AG08396 (cell line): Measurements from ENCODE around the gene GRIK3.
"Not testable (repeated sequence)": the region's sequence is repeated elsewhere in the genome, so short reads cannot be mapped to it uniquely, and the experiment has no call there.

ENCODE experiments used
- DNase-seq: peaks from one replicate; pipeline ENCODE4 v3.0.0; 2012; ENCODE audit warnings: low spot score, mixed read lengths

The GRIK3 gene

DNA sequence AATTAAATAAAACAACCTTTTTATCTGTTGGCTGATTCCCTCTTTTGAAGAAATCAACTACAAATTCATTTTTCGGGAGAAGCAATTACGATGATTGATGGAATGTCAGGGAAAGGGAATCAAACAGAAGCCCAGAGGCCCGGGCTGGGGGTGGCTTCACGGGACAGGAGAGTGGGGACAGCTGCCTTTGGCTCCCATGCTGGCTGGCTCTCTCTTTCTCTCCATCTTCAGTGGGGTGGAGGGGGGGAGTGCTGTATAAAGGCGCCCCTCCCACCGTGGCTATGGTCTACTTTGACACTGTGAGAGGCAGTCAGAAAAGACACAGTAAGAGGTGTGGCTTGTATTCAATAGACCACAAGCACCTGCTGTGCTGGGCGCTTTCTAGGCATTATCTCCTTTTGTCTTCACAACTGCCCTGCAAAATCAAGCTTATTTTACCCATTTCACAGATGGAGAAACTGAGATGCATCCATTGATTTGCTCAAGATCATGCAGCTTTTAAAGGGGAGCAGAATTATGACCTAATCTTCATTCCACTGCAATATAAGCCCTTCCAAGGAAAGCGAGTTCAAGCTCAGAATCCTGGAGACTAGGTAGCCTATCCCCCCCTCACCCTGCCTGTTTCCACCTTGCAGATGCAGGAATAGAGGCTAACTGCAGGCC is 92.9 kb downstream of the GRIK3 start:
- no peak for DNase-seq

DNA sequence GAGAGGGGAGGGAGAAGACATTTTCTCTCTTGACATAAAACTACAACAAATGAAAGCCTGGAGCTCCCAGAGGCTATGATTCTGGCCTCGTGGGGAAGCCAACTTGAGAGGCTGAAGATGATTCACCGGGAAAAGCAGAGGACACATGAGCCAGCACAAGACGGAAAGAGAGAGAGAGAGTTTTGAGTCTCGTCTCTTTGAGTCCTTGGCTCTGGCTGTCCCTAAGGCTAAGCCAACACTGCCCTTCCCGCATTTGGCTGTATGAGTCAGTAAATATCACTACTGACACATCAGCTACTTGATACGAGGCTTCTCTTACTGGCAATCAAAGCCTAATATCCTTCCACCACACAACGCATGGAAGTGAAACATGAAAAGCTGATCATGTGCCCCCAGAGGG is 95.5 kb downstream of the GRIK3 start:
- DNase-seq, result no peak

DNA sequence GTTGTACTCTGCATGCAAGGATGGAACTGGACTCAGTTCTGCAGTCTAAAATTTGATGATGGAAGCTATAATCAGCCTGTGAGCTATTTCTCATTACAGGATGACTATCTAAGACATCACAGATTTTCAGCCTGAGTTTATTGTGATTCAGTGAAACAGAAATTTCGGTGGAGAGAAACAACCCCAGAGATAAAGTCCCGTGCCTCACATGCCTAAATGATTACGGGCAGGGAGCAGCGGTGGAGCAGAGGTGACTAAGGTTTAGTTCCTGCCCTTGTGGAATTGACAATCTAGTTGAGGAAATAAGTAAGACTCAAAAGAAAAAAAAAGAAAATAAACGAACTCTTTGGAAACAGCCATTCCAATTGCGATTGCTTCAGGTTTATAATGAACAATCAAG is 96.9 kb downstream of the GRIK3 start:
- no peak for DNase-seq

DNA sequence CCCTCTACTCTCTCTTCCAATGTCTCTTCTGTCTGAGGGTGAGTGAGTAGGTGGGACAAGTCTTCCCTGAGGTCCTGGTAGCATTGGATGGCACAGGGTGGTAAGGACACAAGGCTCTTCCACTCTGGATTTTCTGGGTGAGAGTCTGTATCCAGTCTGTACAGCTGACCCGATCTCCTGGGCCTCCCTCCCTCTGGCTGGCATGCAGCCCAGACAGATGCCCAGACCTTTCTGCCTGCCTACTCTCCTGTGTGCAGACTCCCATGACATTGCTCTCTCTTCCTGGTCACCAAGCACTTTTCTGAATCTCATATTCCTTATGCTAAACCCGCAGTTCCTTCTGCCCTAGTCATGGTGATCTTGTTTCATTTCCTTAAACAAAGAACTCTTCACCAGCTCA is 100.3 kb downstream of the GRIK3 start:
- no peak for DNase-seq

DNA sequence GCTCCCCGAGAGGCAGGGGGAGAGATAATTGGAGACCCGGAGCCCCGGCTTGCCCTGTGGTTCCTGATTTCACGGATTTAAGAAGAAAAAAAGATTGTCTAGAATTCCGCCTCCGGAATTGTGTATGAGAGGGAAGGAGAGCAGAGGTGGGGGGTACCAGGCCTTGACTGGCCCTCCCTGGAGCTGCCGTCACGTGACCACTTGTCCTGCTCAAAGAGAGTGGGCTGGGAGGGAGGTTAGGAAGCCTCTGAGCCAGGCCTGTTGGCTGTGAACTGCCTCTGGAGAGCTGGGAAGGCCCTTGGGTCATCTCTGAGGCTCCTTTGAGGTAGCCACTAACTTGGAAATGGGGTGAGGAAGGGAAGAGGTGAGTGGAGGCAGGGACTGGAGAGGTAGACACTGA is 106.5 kb downstream of the GRIK3 start:
- no peak for DNase-seq

DNA sequence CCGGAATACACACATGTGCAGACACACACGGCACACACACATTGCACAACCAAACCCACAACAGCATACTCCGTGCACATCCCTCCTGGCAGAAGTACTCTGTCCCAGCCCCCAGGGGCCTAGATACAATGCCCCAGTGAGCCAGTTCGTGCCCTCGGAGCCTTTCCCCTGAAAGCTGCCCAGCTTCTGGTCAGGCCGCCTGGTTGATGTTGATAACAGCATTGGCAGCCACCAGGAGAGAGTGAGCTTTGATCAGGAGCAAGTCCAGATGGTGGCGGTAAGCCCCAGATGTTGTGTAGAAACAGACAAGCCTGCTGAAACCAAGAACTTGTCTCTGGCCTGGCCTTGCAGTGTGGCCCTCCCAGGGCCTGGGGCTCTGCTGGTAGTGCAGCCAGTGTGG is 109.1 kb downstream of the GRIK3 start:
- DNase-seq, result no peak

DNA sequence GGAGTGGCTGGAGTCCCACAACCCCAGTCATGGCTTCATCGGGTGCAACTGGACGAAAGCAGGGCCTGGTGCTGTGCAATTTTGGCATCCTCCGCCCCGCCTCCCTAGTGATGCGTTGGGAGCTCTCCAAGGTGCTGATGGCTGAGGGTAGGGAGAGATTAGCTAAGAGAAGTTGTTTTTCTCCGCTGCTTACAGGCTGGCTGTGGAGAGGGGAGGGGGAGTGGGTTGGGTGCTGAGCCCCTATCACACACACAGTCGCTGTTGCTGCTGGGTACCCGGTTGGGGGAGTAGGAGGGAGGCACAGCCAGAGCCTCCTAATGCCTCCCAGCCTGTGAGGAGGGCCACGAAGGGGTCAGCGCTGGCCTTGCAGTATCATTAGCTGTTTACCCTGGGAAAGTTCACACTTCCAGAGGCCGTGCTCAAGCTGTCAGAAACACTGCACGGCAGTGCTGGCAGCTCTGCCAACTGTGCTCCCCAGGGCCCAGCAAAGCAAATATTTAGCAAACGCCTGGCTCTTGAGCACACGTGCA is 110.0 kb downstream of the GRIK3 start:
- peak; percentile 16 for DNase-seq

DNA sequence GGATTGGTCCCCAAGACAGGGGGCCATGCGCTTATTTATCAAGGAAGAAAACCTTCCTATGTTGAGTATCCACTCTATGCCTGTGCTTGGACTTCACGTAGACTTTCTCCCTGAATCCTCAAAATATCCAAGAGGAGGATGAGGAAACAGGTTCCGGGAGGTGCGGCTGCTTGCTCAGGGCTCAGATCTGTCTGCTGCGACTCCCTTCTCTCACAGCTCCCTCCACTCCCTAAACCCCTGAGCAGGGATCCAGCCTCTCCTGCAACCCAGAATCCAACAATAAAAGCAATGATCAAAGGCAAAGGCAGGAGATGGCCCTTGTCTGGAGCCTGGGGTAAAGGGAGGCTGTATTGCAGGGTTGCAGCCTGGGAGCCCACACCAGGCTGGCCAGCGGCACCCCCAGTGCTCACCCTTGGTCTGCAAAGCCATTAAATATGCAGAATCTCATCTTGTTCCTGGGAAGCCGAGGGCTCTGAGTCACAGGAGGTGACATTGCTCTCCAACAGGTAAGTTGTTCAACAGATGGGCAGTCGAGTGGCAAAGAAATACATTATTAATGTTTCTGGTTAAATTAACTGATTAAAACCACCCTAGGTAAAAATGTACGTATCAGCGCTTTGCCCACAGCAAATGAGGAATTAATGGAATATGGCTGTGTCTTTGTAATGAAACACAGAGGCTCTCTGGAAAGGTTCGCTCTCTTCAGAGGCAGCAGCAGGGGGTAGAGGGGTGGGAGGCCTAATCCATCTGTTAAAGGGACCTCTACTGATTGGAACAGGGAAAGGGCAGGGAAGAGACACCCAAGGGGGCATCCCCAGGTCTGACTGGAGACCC is 111.5 kb downstream of the GRIK3 start:
- DNase-seq, result no peak

DNA sequence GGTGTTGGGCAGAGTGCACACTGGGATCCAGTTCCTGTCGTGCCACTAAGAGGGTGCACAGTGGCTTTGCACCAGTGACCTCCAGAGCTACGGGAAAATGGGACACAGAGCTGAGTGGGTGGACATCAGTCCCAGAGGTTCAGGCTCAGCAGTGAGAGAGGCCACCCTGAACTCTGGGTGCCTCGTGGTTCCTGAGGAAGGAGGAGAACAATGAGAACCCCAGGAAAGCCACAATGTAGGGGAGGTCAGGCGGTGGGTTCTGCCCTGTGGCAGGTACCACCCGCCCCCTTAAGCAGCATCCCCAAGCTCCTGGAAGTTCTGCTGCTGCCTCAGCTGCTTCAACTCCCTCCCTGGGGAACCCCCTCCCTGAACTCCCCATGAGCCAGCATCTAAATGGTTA is 112.2 kb downstream of the GRIK3 start:
- no peak for DNase-seq

DNA sequence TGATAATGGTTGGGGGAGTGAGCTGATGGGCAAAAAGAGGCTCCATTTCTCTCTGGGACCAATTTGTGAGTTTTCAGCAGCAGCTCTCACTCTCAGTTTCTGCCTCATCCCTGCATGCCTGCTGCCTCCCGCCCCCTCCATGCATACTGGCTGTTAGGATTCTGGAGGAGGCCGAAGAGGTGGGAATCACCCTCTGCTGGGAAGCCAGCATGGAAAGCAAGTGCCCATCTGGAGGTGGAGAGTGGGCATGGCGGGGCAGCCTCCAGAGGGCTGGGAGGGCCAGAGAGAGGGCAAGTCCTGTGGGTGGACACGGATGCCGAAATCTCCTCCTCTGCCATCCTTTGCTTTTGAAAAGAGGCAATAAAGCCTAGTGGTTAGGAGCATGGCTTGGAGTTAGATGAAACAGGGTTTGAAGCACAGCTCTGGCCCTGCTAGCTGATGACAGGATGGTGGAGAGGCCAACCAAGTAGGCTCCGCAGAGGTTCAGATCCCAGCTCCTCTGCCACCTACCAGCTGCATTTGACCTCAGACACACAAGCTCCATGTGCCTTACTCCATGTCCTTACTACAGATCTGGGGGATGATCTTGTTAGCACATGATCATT is 113.4 kb downstream of the GRIK3 start:
- no peak for DNase-seq

DNA sequence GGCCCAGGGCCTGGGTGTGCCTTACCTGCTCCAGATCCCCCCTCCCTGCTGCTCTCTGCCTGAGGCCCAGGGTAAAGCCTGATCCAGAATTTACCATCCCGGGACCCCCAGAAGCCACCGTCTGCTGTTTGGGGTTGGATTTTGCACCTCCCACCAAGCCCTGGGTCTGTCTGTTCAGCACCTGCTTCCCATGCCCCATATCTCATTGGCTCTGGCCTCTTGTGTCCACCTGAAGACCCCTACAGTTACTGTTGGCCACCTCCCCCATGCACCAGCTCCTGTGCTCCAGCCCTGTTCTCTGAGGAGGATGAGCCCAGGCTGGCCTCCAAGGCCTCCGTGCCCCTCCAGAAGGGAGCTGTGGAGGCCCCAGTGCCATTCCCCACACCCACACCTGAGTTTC is 113.9 kb downstream of the GRIK3 start:
- no peak for DNase-seq

DNA sequence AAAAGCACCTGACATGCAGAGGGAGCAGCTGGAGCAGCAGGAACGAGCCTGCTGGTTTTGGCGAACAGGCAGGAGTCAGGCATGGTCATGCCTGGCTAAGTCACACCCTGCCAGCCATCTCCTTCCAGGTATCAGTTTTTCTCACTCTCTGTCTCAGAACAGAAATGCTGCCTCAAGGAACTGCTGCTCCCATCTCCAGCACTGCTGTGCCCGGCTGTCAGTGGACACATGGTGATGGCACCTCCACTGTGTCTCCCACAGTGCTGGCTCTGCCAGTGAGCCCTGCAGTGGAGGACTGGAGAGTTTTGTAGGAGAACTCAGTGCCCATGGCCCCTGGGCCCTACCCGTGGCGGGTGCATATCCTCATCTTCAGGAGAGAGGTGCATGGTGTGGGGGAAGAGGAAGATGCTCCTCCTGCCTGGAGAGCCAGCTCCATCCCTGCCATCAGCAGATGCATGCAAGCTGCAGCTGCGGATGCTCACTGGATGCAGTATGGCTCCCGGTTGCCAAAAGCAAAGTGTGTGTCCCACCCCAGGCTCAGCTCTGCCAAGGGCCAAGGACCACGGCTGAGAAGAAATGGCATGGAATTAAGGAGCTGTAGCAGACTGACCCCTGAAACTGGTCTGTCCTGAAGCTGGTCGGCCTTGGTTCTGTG is 114.7 kb downstream of the GRIK3 start:
- no peak for DNase-seq

DNA sequence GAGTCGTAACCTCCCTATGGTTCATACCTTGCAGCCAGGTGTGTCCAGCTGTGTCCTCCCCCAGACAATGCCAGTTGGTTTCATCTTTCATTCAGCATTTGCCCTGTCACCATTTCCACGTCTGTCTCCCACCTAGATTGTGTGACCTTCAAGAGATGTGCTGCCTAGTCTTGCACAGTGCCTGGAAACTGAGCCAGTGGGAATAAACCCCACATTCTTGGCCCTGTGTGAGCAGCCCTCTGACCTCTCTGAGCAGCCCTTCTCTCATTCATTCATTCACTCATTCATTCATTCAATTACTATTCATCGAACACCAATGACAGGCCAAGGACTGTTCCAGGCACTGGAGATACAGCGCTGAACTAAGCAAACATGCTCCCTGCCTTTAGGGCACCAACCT is 115.7 kb downstream of the GRIK3 start:
- no peak for DNase-seq

DNA sequence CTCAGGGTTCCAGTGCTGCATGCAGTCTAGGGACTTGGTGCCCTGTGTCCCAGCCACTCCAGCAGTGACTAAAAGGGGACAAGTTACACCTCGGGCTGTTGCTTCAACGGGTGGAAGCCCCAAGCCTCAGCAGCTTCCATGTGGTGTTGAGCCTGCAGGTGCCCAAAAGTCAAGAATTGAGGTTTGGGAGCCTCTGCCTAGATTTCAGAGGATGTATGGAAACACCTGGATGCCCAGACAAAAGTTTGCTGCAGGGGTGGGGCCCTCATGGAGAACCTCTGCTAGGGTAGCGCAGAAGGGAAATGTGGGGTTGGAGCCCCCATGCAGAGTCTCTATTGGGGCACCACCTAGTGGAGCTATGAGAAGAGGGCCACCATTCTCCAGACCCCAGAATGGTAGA is 117.8 kb downstream of the GRIK3 start:
- DNase-seq, result not testable (repeated sequence)

DNA sequence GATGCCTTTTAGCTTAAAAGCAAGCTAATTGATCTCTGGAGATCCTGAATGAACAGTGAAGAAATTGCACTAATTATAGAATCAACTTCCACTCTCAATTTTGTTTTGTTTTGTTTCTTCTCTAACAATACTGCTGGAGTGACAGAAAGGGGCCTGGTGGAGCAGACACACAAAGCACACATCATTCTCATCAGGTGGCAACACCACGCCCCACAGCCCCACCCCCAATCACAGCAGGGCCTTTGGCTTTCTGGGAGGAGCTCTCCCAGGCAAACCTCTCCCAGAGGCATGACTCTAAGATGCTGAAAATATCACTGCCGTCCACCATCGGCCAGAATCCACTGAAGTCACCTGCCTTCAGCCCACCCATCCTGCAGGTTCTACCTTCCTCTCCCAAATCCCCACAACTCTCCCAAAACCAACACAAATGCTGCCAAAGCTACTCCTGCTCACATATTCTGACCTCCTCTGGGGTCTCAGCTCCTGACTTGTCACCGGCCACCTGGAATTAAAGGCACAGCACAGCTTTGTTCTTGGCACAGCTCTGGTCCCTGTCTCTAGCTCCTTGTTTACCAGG is 120.7 kb downstream of the GRIK3 start:
- DNase-seq, result no peak

DNA sequence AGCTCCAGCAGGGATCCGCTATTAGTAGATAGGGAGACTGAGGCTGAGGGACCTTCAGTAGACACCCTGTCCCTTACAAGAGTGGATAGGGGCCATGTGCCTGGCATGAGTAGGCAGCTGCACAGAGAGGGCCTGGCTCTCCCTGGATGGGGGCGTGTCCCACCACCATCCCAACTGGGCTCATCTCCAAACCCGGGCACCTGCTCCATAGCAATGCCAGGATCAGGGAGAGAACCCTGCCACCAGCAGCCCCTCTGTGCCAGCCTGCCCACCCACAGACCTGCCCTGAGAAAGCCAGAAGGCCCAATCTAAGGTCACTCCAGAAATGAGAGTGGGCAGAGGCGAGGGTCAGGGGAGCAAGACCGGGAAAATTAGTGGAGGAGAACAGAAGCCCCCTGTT is 121.3 kb downstream of the GRIK3 start:
- DNase-seq, result no peak

DNA sequence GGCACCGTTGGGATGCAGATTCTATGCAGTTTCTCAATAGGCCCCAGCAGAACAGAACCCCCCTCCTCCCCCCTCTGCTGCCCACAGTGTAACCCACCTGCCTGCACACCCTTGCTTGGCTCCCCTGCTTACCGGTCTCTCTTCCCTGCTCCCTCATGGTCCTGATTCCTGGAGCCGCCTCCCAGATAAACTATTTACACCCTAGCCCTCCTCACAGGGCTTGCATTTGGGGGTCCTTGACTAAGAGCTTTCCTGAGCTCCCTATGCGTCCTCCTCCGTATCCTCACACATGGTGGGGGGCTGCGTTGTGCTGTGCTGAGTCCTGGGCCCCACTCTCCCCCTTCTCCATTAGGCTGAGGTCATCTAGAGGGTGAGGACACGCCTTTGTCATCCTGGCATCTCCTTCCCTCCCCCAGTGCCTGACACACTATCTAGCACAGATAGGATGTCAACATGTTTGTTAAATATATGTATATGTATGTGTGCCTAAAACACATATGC is 121.9 kb downstream of the GRIK3 start:
- no peak for DNase-seq

DNA sequence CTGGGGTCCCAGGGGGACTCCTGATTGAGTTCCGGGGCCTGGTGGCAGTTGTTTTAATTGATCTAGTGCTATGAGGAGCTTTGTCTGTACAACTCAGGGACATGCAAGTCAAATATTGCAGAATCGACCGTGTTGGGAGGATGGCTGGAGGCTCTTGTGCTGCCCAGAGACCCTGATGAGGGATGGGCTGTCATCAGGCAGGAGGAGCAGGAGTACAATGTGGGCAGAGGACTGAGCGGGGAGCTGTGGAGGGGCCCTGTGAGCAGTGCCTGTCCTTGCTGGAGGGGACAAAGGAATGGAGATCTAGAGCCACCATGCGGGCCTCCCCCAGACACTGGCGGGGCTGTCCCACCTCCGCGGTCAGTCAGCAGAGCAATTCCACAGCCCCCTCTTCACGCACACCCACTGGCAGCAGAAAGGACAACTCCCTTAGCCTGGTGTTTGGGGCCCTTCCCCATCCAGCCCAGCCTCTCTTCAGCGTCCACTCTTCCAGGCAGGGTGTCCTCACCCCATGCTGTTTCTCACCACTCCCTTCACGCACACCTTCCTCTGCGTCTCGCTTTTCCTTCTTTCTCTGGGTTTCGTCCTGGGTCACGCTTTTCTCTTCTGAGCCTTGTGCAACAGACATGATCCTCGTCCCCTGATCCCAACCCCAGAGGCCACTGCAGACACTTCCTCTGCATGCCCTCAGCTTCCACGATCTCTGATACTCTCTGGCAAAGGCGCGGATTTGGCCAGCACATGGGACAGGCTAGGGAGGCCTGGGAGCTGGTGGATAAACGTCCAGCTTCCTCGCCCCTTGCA is 122.6 kb downstream of the GRIK3 start:
- DNase-seq, result no peak

DNA sequence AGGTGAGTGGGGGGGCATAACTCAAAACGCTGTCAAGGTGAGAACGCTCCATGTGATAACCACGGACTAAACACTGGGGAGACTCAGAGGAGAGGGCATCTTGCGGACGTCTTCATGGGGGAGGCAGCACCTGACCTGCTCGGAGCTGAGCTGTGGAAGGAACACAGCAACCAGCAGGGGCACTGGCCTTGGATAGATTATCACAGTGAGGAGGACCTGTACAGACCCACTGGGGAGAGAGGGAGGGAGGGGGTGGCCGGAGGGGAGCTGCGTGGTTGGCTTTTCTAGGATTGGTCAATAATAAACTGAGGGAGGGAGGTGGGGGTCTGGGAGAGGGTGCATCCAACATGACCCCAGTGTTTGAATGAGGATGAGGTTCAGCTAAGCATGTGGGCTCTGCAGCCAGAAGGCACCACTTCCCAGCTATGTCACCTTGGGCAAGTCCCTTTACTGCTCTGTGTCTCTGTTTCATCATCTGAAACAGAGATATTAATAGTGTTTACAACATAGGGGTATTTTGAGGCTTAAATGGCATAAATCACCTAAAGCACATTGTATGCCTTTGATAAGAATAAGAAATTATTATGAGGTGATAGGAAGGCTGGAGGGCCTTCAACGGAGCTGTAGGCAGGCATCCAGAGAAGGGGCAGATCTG is 123.3 kb downstream of the GRIK3 start:
- no peak for DNase-seq

DNA sequence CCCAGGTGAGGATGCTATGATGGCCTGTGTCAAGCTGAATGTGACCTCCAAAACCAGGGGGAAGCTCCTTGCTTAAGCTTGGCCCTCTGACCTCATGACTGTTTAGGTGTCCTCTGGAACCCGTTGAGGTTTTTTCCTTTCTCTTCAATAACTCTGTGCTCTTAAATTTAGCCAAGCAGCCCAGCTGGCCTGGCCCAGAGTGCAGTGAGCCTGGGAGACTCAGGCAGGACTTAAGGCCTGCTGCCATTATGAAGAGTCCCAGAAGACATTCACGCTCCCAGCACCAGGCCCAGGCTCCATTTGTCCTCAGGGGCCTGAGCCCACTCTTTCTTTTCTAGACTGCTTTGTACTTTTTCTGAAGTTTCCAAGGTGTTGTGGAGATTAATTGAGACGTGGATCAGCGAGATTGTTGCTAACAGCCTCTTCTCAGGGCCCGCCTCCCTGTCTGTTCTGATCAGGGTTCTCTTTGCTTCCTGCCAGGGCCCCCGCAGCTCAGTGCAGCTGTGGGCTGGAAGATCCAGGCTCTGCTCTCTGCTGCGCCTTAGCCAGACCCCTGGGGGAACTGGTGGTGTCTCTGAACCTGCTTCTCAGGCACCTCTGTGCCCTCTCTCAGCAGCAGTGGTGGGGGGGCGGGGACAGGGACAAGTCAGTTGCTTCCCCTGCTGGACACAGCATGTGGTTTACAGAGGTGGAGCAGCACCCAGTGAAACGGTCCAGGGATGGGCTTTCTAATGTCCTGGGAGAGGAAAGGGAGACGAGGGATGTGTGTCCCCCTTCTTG is 124.2 kb downstream of the GRIK3 start:
- DNase-seq, result no peak
